ENCODE data around the gene ZNF14. TPM values are rescaled to one million over a fixed set of nuclear protein-coding genes. Genes with fewer than 3 reads are reported as not detected.

The ZNF14 gene
- total and polyA plus RNA-seq, 9 of the 15 experiments (the other 6 are each of a cell fraction or from before 2014, with no cell fraction given), result 1.9 to 7.0 (median 4.0) TPM

DNA sequence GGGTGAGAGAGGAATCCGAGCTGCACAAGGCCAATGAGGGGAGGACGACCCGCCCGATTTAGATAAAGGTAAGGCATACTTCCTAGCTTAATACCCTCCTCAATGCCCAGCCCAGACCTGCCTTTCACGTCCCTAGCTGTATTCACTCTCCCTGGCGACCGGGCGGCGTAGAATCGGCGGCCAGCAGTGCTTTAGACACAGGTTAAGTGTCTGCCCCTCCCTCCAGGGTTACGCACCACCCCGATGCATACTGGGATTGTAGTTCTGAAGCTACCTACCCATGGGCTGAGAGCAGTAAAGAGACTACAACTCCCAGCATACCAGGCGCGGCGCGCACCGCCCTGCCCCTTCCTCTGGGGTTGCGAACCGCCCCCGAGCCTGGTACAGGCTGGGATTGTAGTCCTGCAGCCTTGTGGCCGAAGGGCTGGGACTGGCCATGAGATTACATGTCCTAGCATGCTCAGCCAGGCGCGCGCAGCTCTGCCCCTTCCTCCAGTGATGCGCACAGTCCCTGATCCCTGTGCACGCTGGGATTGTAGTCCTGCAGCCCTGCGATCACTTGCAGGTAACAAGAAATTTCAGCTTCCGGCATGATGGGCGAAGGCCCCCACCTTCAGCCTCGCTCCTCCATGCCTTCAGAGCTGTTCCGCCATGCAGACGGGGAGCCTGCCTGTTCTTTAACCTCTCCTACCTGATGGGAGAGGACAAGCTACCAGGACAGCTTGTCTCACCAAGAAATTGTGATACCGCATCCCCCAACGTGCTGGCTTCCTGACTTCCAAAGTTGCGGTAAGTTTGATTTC, 43.5 kb upstream of the ZNF14 start (continued):
- TF ChIP-seq, protein P1, sequence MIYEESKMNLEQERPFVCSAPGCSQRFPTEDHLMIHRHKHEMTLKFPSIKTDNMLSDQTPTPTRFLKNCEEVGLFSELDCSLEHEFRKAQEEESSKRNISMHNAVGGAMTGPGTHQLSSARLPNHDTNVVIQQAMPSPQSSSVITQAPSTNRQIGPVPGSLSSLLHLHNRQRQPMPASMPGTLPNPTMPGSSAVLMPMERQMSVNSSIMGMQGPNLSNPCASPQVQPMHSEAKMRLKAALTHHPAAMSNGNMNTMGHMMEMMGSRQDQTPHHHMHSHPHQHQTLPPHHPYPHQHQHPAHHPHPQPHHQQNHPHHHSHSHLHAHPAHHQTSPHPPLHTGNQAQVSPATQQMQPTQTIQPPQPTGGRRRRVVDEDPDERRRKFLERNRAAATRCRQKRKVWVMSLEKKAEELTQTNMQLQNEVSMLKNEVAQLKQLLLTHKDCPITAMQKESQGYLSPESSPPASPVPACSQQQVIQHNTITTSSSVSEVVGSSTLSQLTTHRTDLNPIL (CRISPR knock-in tag; IDR thresholded peaks at IDR 0.05), result no peak
- TF ChIP-seq, protein P2, sequence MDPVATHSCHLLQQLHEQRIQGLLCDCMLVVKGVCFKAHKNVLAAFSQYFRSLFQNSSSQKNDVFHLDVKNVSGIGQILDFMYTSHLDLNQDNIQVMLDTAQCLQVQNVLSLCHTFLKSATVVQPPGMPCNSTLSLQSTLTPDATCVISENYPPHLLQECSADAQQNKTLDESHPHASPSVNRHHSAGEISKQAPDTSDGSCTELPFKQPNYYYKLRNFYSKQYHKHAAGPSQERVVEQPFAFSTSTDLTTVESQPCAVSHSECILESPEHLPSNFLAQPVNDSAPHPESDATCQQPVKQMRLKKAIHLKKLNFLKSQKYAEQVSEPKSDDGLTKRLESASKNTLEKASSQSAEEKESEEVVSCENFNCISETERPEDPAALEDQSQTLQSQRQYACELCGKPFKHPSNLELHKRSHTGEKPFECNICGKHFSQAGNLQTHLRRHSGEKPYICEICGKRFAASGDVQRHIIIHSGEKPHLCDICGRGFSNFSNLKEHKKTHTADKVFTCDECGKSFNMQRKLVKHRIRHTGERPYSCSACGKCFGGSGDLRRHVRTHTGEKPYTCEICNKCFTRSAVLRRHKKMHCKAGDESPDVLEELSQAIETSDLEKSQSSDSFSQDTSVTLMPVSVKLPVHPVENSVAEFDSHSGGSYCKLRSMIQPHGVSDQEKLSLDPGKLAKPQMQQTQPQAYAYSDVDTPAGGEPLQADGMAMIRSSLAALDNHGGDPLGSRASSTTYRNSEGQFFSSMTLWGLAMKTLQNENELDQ (CRISPR knock-in tag; IDR thresholded peaks at IDR 0.05; ENCODE audit: borderline replicate concordance), result no peak
- TF ChIP-seq OTX1 (CRISPR knock-in tag; IDR thresholded peaks at IDR 0.05), result no peak
- TF ChIP-seq, protein P3, sequence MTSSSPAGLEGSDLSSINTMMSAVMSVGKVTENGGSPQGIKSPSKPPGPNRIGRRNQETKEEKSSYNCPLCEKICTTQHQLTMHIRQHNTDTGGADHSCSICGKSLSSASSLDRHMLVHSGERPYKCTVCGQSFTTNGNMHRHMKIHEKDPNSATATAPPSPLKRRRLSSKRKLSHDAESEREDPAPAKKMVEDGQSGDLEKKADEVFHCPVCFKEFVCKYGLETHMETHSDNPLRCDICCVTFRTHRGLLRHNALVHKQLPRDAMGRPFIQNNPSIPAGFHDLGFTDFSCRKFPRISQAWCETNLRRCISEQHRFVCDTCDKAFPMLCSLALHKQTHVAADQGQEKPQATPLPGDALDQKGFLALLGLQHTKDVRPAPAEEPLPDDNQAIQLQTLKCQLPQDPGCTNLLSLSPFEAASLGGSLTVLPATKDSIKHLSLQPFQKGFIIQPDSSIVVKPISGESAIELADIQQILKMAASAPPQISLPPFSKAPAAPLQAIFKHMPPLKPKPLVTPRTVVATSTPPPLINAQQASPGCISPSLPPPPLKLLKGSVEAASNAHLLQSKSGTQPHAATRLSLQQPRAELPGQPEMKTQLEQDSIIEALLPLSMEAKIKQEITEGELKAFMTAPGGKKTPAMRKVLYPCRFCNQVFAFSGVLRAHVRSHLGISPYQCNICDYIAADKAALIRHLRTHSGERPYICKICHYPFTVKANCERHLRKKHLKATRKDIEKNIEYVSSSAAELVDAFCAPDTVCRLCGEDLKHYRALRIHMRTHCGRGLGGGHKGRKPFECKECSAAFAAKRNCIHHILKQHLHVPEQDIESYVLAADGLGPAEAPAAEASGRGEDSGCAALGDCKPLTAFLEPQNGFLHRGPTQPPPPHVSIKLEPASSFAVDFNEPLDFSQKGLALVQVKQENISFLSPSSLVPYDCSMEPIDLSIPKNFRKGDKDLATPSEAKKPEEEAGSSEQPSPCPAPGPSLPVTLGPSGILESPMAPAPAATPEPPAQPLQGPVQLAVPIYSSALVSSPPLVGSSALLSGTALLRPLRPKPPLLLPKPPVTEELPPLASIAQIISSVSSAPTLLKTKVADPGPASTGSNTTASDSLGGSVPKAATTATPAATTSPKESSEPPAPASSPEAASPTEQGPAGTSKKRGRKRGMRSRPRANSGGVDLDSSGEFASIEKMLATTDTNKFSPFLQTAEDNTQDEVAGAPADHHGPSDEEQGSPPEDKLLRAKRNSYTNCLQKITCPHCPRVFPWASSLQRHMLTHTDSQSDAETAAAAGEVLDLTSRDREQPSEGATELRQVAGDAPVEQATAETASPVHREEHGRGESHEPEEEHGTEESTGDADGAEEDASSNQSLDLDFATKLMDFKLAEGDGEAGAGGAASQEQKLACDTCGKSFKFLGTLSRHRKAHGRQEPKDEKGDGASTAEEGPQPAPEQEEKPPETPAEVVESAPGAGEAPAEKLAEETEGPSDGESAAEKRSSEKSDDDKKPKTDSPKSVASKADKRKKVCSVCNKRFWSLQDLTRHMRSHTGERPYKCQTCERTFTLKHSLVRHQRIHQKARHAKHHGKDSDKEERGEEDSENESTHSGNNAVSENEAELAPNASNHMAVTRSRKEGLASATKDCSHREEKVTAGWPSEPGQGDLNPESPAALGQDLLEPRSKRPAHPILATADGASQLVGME (CRISPR knock-in tag; IDR thresholded peaks at IDR 0.05), result no peak
- TF ChIP-seq ZNF324 (CRISPR knock-in tag; IDR thresholded peaks at IDR 0.05), result no peak
- no peak for TF ChIP-seq MEF2A (IDR thresholded peaks at IDR 0.05; ENCODE audit: control insufficient read depth, low read depth, low read length)
- TF ChIP-seq, protein P4, sequence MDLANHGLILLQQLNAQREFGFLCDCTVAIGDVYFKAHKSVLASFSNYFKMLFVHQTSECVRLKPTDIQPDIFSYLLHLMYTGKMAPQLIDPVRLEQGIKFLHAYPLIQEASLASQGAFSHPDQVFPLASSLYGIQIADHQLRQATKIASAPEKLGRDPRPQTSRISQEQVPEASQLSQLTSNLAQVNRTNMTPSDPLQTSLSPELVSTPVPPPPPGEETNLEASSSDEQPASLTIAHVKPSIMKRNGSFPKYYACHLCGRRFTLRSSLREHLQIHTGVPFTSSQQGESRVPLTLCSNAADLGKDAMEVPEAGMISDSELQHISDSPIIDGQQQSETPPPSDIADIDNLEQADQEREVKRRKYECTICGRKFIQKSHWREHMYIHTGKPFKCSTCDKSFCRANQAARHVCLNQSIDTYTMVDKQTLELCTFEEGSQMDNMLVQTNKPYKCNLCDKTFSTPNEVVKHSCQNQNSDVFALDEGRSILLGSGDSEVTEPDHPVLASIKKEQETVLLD (IDR thresholded peaks at IDR 0.05), result no peak
- TF ChIP-seq TSC22D4 (tag; IDR thresholded peaks at IDR 0.05), result no peak
- TF ChIP-seq SMARCB1 (IDR thresholded peaks at IDR 0.05; ENCODE audit: insufficient read length, low read depth), result no peak
- TF ChIP-seq ARHGAP35 (IDR thresholded peaks at IDR 0.05; ENCODE audit: partially characterized antibody), result no peak
- TF ChIP-seq ADNP (tag; IDR thresholded peaks at IDR 0.05), result no peak
- peak; percentile 97 for TF ChIP-seq NR2C1 (IDR thresholded peaks at IDR 0.05)
- peak; percentile 99 for TF ChIP-seq NR2C1 (tag; IDR thresholded peaks at IDR 0.05)
- peak; percentile 68; the same call in 1 of the 2 replicates for TF ChIP-seq FOXJ2 (tag; IDR thresholded peaks at IDR 0.05)
- TF ChIP-seq, protein P5, sequence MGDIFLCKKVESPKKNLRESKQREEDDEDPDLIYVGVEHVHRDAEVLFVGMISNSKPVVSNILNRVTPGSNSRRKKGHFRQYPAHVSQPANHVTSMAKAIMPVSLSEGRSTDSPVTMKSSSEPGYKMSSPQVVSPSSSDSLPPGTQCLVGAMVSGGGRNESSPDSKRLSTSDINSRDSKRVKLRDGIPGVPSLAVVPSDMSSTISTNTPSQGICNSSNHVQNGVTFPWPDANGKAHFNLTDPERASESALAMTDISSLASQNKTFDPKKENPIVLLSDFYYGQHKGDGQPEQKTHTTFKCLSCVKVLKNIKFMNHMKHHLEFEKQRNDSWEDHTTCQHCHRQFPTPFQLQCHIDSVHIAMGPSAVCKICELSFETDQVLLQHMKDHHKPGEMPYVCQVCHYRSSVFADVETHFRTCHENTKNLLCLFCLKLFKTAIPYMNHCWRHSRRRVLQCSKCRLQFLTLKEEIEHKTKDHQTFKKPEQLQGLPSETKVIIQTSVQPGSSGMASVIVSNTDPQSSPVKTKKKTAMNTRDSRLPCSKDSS (IDR thresholded peaks at IDR 0.05; ENCODE audit: low read depth, partially characterized antibody), result no peak

Data from K562 (cell line).